H9 (cell line): ENCODE measurements around the gene KREMEN1. TPM values are rescaled to one million over a fixed set of nuclear protein-coding genes. Genes with fewer than 3 reads are reported as not detected.

ENCODE experiments used
- DNase-seq: peaks from one replicate; pipeline ENCODE4 v3.0.0-alpha.2; 2017
- H2AFZ ChIP-seq: one replicate; pipeline ENCODE4 v1.6.1; 2013; ENCODE audit warnings: mild to moderate bottlenecking, low read length, control low read depth, moderate library complexity
- H2AK5ac ChIP-seq: 2 replicates; pipeline ENCODE4 v1.6.1; 2013; ENCODE audit warnings: low read length, control low read depth, mixed read lengths; ENCODE audit not compliant: insufficient read length
- H2BK120ac ChIP-seq: one replicate; pipeline ENCODE4 v1.6.1; 2013; ENCODE audit warnings: low read depth, mild to moderate bottlenecking, low read length, control low read depth, inconsistent platforms; ENCODE audit not compliant: poor library complexity, severe bottlenecking
- H2BK12ac ChIP-seq: 2 replicates; pipeline ENCODE4 v1.6.1; 2013; ENCODE audit warnings: low read length, control low read depth, mixed read lengths, low read depth; ENCODE audit not compliant: insufficient read length
- H2BK15ac ChIP-seq: 2 replicates; pipeline ENCODE4 v1.6.1; 2013; ENCODE audit warnings: low read depth, low read length, control low read depth
- H2BK20ac ChIP-seq: one replicate; pipeline ENCODE4 v1.6.1; 2013; ENCODE audit warnings: low read depth, mild to moderate bottlenecking, low read length, control low read depth, inconsistent platforms; ENCODE audit not compliant: poor library complexity, severe bottlenecking
- H2BK5ac ChIP-seq: 2 replicates; pipeline ENCODE4 v1.6.1; 2013; ENCODE audit warnings: low read length, control low read depth, mixed read lengths; ENCODE audit not compliant: insufficient read length
- H3K14ac ChIP-seq: 2 replicates; pipeline ENCODE4 v1.6.1; 2013; ENCODE audit warnings: low read length, control low read depth; ENCODE audit not compliant: insufficient read depth
- H3K18ac ChIP-seq: 2 replicates; pipeline ENCODE4 v1.6.1; 2013; ENCODE audit warnings: low read depth, mild to moderate bottlenecking, mixed read lengths, low read length, control low read depth; ENCODE audit not compliant: insufficient read length
- H3K23ac ChIP-seq: 2 replicates; pipeline ENCODE4 v1.6.1; 2013; ENCODE audit warnings: low read length, control low read depth, mixed read lengths, low read depth; ENCODE audit not compliant: insufficient read length
- H3K23me2 ChIP-seq: 2 replicates; pipeline ENCODE4 v1.6.1; 2013; ENCODE audit warnings: low read depth, mild to moderate bottlenecking, mixed read lengths, low read length, control low read depth; ENCODE audit not compliant: insufficient read length, poor library complexity, severe bottlenecking
- H3K27ac ChIP-seq: 2 replicates; pipeline ENCODE4 v1.5.1; 2013; ENCODE audit warnings: low read length, control low read depth, mixed read lengths, low read depth; ENCODE audit not compliant: insufficient read length
- H3K27me3 ChIP-seq: 2 replicates; pipeline ENCODE4 v1.6.1; 2013; ENCODE audit warnings: low read length, control low read depth, inconsistent platforms; ENCODE audit not compliant: insufficient read depth
- H3K4ac ChIP-seq: 2 replicates; pipeline ENCODE4 v1.6.1; 2013; ENCODE audit warnings: low read depth, mild to moderate bottlenecking, control low read depth, inconsistent platforms, low read length, moderate library complexity
- H3K4me1 ChIP-seq: 2 replicates; pipeline ENCODE4 v1.6.1; 2013; ENCODE audit warnings: low read length, control low read depth, inconsistent platforms; ENCODE audit not compliant: insufficient read depth
- H3K4me2 ChIP-seq: 2 replicates; pipeline ENCODE4 v1.6.1; 2013; ENCODE audit warnings: low read length, control low read depth, mixed read lengths; ENCODE audit not compliant: insufficient read length, insufficient read depth
- H3K56ac ChIP-seq: 2 replicates; pipeline ENCODE4 v1.6.1; 2013; ENCODE audit warnings: low read depth, mild to moderate bottlenecking, mixed read lengths, low read length, control low read depth; ENCODE audit not compliant: insufficient read length
- H3K79me1 ChIP-seq: 2 replicates; pipeline ENCODE4 v1.6.1; 2013; ENCODE audit warnings: low read depth, mild to moderate bottlenecking, moderate library complexity, low read length, control low read depth, inconsistent platforms; ENCODE audit not compliant: insufficient read depth, poor library complexity, severe bottlenecking
- H3K79me2 ChIP-seq: 2 replicates; pipeline ENCODE4 v1.6.1; 2013; ENCODE audit warnings: low read length, control low read depth, inconsistent platforms; ENCODE audit not compliant: insufficient read depth
- H3K9ac ChIP-seq: 2 replicates; pipeline ENCODE4 v1.6.1; 2013; ENCODE audit warnings: low read length, control low read depth, mixed read lengths; ENCODE audit not compliant: insufficient read length; ENCODE audit errors: extremely low read depth
- H3K9me3 ChIP-seq: one replicate; pipeline ENCODE4 v1.6.1; 2013; ENCODE audit warnings: low read depth, low read length, inconsistent platforms; ENCODE audit not compliant: control insufficient read depth
- H3T11ph ChIP-seq: one replicate; pipeline ENCODE4 v1.6.1; 2013; ENCODE audit warnings: mild to moderate bottlenecking, low read length, control low read depth, inconsistent platforms
- H4K20me1 ChIP-seq: one replicate; pipeline ENCODE4 v1.6.1; 2013; ENCODE audit not compliant: control insufficient read depth, insufficient read length, insufficient read depth
- H4K5ac ChIP-seq: 2 replicates; pipeline ENCODE4 v1.6.1; 2013; ENCODE audit warnings: low read depth, mild to moderate bottlenecking, mixed read lengths, low read length, control low read depth; ENCODE audit not compliant: insufficient read length
- H4K8ac ChIP-seq: replicated peaks from 2 replicates; pipeline ENCODE4 v1.6.1; 2013; ENCODE audit warnings: low read length, control low read depth, mixed read lengths, low read depth; ENCODE audit not compliant: insufficient read length
- H4K91ac ChIP-seq: 2 replicates; pipeline ENCODE4 v1.6.1; 2013; ENCODE audit warnings: low read depth, mild to moderate bottlenecking, moderate library complexity, mixed read lengths, low read length, control low read depth; ENCODE audit not compliant: insufficient read length
- H3K27ac Mint-ChIP-seq, 3 experiments: 2 replicates in 2 of 3; 3 replicates in 1 of 3; pipeline ENCODE4 v1.8.0; 2020 to 2021; ENCODE audit warnings: mixed read lengths in 3 of 3, mild to moderate bottlenecking in 1 of 3, moderate library complexity in 1 of 3
- H3K27me3 Mint-ChIP-seq: 2 replicates; pipeline ENCODE4 v1.8.0; 2021; ENCODE audit warnings: low read depth, mild to moderate bottlenecking, moderate library complexity, mixed read lengths
- H3K36me3 Mint-ChIP-seq, 3 experiments: 2 replicates in 2 of 3; 3 replicates in 1 of 3; pipeline ENCODE4 v1.8.0; 2020 to 2021; ENCODE audit warnings: low read depth in 3 of 3, mixed read lengths in 3 of 3; ENCODE audit not compliant: insufficient read depth in 1 of 3
- H3K4me1 Mint-ChIP-seq, 2 experiments: 2 replicates each; pipeline ENCODE4 v1.8.0; 2020; ENCODE audit warnings: mixed read lengths in 2 of 2
- H3K4me3 Mint-ChIP-seq, 2 experiments: 2 replicates in 1 of 2; 3 replicates in 1 of 2; pipeline ENCODE4 v1.8.0; 2020 to 2021; ENCODE audit warnings: mild to moderate bottlenecking in 2 of 2, mixed read lengths in 2 of 2, moderate library complexity in 1 of 2
- H3K9me3 Mint-ChIP-seq, 2 experiments: 2 replicates in 1 of 2; 3 replicates in 1 of 2; pipeline ENCODE4 v1.8.0; 2020; ENCODE audit warnings: mild to moderate bottlenecking in 2 of 2, mixed read lengths in 2 of 2, moderate library complexity in 1 of 2
- CTCF ChIP-seq: fragments of 200-600 bp; sonication (generic); conservative IDR thresholded peaks from 3 replicates; pipeline ENCODE4 v1.8.0; 2021; ENCODE audit warnings: antibody characterized with exemption, mild to moderate bottlenecking
- WGBS: extraction: QIAGEN DNeasy Blood & Tissue Kit; methylation state at CpG from one replicate; pipeline ENCODE4 v1.1.7; 2013; ENCODE audit warnings: missing lambda C conversion rate, low lambda C conversion rate, mixed read lengths; ENCODE audit not compliant: insufficient read length; ENCODE audit errors: extremely low coverage; 5-methylcytosine and 5-hydroxymethylcytosine counted together
- total RNA-seq: library from RNA; stranded (reverse); gene quantifications from 2 replicates; pipeline ENCODE4 v1.2.1, GENCODE V29; 2021

Gene KREMEN1
- total RNA-seq, 1 experiment from 2014 or later, result 2.4 TPM

- Histone ChIP-seq H4K20me1 (no peaks in the 10 kb centered on the region), H3K27me3 (no peaks in the 10 kb centered on the region), H3K14ac (no peak overlapping the region), H3K79me2 (no peaks in the 10 kb centered on the region), H2AFZ (no peak overlapping the region), H3K9ac (no peak overlapping the region), H4K8ac (no peak overlapping the region), H2BK15ac (no peak overlapping the region), H3K23me2 (no peaks in the 10 kb centered on the region), H3K18ac (no peak overlapping the region), H3K4me1 (no peaks in the 10 kb centered on the region; the same call in 1 of the 2 replicates), H3K4ac (no peak overlapping the region), H2AK5ac (no peak overlapping the region), H2BK120ac (no peak overlapping the region), H2BK12ac (no peak overlapping the region), H3K4me2 (no peak overlapping the region), H4K91ac (no peak overlapping the region), H2BK5ac (no peak overlapping the region), H3K56ac (no peak overlapping the region), H3K79me1 (no peaks in the 10 kb centered on the region), H3K23ac (no peak overlapping the region), H2BK20ac (no peak overlapping the region), H4K5ac (no peak overlapping the region), H3K27ac (no peak overlapping the region), H3K9me3 (no peaks in the 10 kb centered on the region), H3T11ph (no peak overlapping the region)
- H3K9me3 Mint-ChIP-seq, result no peaks in the 10 kb centered on the region
- peaks cover 1% of the 10 kb centered on the region; the same call in 1 of the 2 replicates for H3K27me3 Mint-ChIP-seq
- H3K27ac Mint-ChIP-seq, result no peak overlapping the region
- peaks cover 27 to 29% of the 10 kb centered on the region in 2 experiments for H3K4me1 Mint-ChIP-seq
- peaks cover 22 to 56% (median 50%) of the 10 kb centered on the region in 3 experiments for H3K36me3 Mint-ChIP-seq
- no peak overlapping the region for H3K4me3 Mint-ChIP-seq
- WGBS, result no CpG with 5 or more reads among the region's 24 CpGs
- no peak for DNase-seq
- no peak for TF ChIP-seq CTCF
These were observed 22.4 kb upstream of the KREMEN1 start for GRCh38 chr22:29050457-29050856.
